Neural progenitor cell (in vitro differentiated cells): Measurements from ENCODE around the gene EPB41. TPM values are rescaled to one million over a fixed set of nuclear protein-coding genes. Genes with fewer than 3 reads are reported as not detected.
"Not testable (repeated sequence)": the region's sequence is repeated elsewhere in the genome, so short reads cannot be mapped to it uniquely, and the experiment has no call there.

ENCODE experiments used
- DNase-seq: peaks from one replicate; pipeline ENCODE4 v3.0.0-alpha.2; 2016; ENCODE audit warnings: low spot score
- H2AFZ ChIP-seq: fragments of 200-600 bp; sonication (generic); replicated peaks from 2 replicates; pipeline ENCODE4 v1.6.1; 2016; ENCODE audit warnings: antibody characterized with exemption
- H3F3A ChIP-seq: fragments of 200-600 bp; sonication (generic); 2 replicates; pipeline ENCODE4 v1.6.1; 2016; ENCODE audit warnings: antibody characterized with exemption, low read depth
- H3K27ac ChIP-seq: fragments of 200-600 bp; sonication (generic); 2 replicates; pipeline ENCODE4 v1.5.1; 2016; ENCODE audit warnings: mild to moderate bottlenecking
- H3K27me3 ChIP-seq: fragments of 200-600 bp; sonication (generic); 2 replicates; pipeline ENCODE4 v1.6.1; 2016; ENCODE audit warnings: mild to moderate bottlenecking, moderate library complexity
- H3K36me3 ChIP-seq: fragments of 200-600 bp; sonication (generic); 2 replicates; pipeline ENCODE4 v1.5.1; 2016
- H3K4me1 ChIP-seq: fragments of 200-600 bp; sonication (generic); 2 replicates; pipeline ENCODE4 v1.6.1; 2016; ENCODE audit warnings: mixed run types
- H3K4me2 ChIP-seq: fragments of 200-600 bp; sonication (generic); 2 replicates; pipeline ENCODE4 v1.6.1; 2016
- H3K4me3 ChIP-seq: fragments of 200-600 bp; sonication (generic); 2 replicates; pipeline ENCODE4 v1.5.1; 2016
- H3K79me2 ChIP-seq: fragments of 200-600 bp; sonication (generic); 2 replicates; pipeline ENCODE4 v1.6.1; 2016; ENCODE audit warnings: low read depth
- H3K9ac ChIP-seq: fragments of 200-600 bp; sonication (generic); 2 replicates; pipeline ENCODE4 v1.6.1; 2016
- H3K9me3 ChIP-seq: fragments of 200-600 bp; sonication (generic); 2 replicates; pipeline ENCODE4 v1.5.1; 2016; ENCODE audit warnings: low read depth
- H4K20me1 ChIP-seq: fragments of 200-600 bp; sonication (generic); 2 replicates; pipeline ENCODE4 v1.6.1; 2016; ENCODE audit warnings: low read depth
- H3K27ac Mint-ChIP-seq: 3 replicates; pipeline ENCODE4 v1.8.0; 2021; ENCODE audit warnings: mixed read lengths
- H3K27me3 Mint-ChIP-seq: 2 replicates; pipeline ENCODE4 v1.8.0; 2022; ENCODE audit warnings: low read depth, mild to moderate bottlenecking, inconsistent platforms, moderate library complexity, mixed read lengths; ENCODE audit not compliant: insufficient read depth
- H3K36me3 Mint-ChIP-seq: 3 replicates; pipeline ENCODE4 v1.8.0; 2021; ENCODE audit warnings: mixed read lengths
- H3K4me1 Mint-ChIP-seq: 3 replicates; pipeline ENCODE4 v1.8.0; 2021; ENCODE audit warnings: mixed read lengths
- H3K4me3 Mint-ChIP-seq: 3 replicates; pipeline ENCODE4 v1.8.0; 2021; ENCODE audit warnings: mild to moderate bottlenecking, moderate library complexity, mixed read lengths
- H3K9me3 Mint-ChIP-seq: 3 replicates; pipeline ENCODE4 v1.8.0; 2020; ENCODE audit warnings: mixed read lengths
- EZH2 ChIP-seq: fragments of 200-600 bp; sonication (generic); IDR thresholded peaks from 2 replicates; pipeline ENCODE4 v1.6.1; 2017; ENCODE audit warnings: antibody characterized with exemption, mild to moderate bottlenecking, moderate library complexity
- EZH2phosphoT487 ChIP-seq: fragments of 200-600 bp; sonication (generic); IDR thresholded peaks from 2 replicates; pipeline ENCODE4 v1.6.1; 2017; ENCODE audit warnings: antibody characterized with exemption
- total RNA-seq: library from RNA; depleted of rRNA; stranded (reverse); fragments of >200 nt; gene quantifications from 2 replicates; pipeline ENCODE4 v1.2.3, GENCODE V29; 2015; ENCODE audit warnings: low replicate concordance
- TF ChIP-seq, protein P1 (sequence below): fragments of 200-600 bp; sonication (generic); IDR thresholded peaks from 2 replicates; pipeline ENCODE4 v1.5.1; 2017; ENCODE audit warnings: antibody characterized with exemption, mild to moderate bottlenecking

EPB41 gene
- total RNA-seq, 1 donor from 2014 or later, result 211 TPM

GRCh38 chr1:28950449-28950848 lies 36.1 kb downstream of the EPB41 start:
- peaks cover 100% of the 10 kb centered on the region for H3K79me2 ChIP-seq
- H3F3A ChIP-seq, result peaks cover 3% of the 10 kb centered on the region
- no peak overlapping the region for H3K9ac ChIP-seq
- H3K36me3 ChIP-seq, result no peaks in the 10 kb centered on the region
- H2AFZ ChIP-seq, result no peak overlapping the region
- H3K4me1 Mint-ChIP-seq, result peaks cover 6% of the 10 kb centered on the region
- H3K27ac ChIP-seq, result no peak overlapping the region
- no peaks in the 10 kb centered on the region for H3K27me3 ChIP-seq
- no peaks in the 10 kb centered on the region for H3K9me3 ChIP-seq
- H3K27me3 Mint-ChIP-seq, result no peaks in the 10 kb centered on the region
- peaks cover 8% of the 10 kb centered on the region for H3K36me3 Mint-ChIP-seq
- no peak overlapping the region for H3K4me3 ChIP-seq
- peaks cover 35% of the 10 kb centered on the region for H4K20me1 ChIP-seq
- peaks cover 4% of the 10 kb centered on the region for H3K4me1 ChIP-seq
- DNase-seq, result no peak
- no peak overlapping the region for H3K4me2 ChIP-seq
- H3K4me3 Mint-ChIP-seq, result no peak overlapping the region
- H3K27ac Mint-ChIP-seq, result peak overlapping the region; percentile 69
- TF ChIP-seq, protein P1, sequence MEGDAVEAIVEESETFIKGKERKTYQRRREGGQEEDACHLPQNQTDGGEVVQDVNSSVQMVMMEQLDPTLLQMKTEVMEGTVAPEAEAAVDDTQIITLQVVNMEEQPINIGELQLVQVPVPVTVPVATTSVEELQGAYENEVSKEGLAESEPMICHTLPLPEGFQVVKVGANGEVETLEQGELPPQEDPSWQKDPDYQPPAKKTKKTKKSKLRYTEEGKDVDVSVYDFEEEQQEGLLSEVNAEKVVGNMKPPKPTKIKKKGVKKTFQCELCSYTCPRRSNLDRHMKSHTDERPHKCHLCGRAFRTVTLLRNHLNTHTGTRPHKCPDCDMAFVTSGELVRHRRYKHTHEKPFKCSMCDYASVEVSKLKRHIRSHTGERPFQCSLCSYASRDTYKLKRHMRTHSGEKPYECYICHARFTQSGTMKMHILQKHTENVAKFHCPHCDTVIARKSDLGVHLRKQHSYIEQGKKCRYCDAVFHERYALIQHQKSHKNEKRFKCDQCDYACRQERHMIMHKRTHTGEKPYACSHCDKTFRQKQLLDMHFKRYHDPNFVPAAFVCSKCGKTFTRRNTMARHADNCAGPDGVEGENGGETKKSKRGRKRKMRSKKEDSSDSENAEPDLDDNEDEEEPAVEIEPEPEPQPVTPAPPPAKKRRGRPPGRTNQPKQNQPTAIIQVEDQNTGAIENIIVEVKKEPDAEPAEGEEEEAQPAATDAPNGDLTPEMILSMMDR, result no peak
- TF ChIP-seq EZH2phosphoT487 (no peak), EZH2 (no peak)
- peaks cover 6% of the 10 kb centered on the region for H3K9me3 Mint-ChIP-seq

DNA sequence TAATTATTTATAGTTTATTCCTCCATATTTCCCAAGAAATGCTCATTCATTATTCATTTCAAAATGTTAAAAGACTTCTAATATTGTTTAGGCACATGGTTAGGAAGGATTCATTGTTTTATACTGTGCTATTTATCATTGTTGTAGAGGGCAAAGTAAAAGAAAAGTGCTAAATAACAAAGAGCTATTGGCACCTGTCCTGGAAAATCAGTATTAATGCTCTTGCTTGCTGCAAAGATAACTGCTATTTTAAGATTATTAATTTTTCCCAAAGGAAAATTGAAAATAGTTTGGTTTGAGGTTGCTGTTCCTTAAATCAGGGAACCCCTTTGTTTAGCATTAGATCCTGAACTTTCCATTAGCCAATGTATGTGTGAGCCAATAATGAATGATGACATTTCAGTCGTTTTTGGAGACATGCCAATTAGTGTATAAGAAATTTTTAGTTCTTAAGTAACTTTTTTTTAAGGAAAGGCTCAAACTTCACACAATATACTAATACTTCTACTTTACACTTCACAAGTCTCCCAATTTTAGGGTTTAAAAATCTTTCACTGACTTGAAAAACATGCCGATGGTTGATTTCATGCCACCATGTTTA lies 39.9 kb downstream of the EPB41 start:
- H3K79me2 ChIP-seq, result peaks cover 100% of the 10 kb centered on the region
- Mint-ChIP-seq H3K36me3 (no peaks in the 10 kb centered on the region), H3K4me3 (no peak overlapping the region), H3K27me3 (no peaks in the 10 kb centered on the region), H3K4me1 (peaks cover 13% of the 10 kb centered on the region), H3K9me3 (no peaks in the 10 kb centered on the region), H3K27ac (no peak overlapping the region)
- H3K9me3 ChIP-seq, result no peaks in the 10 kb centered on the region
- H3K36me3 ChIP-seq, result no peaks in the 10 kb centered on the region
- no peak overlapping the region for H3K27ac ChIP-seq
- no peak overlapping the region for H2AFZ ChIP-seq
- TF ChIP-seq EZH2phosphoT487 (no peak), EZH2 (no peak)
- TF ChIP-seq, protein P1, result no peak
- H4K20me1 ChIP-seq, result peaks cover 70% of the 10 kb centered on the region
- H3K4me3 ChIP-seq, result no peak overlapping the region
- H3K4me2 ChIP-seq, result no peak overlapping the region
- H3F3A ChIP-seq, result peaks cover 3% of the 10 kb centered on the region
- H3K27me3 ChIP-seq, result no peaks in the 10 kb centered on the region
- no peak overlapping the region for H3K9ac ChIP-seq
- H3K4me1 ChIP-seq, result peaks cover 15% of the 10 kb centered on the region
- DNase-seq, result no peak

GRCh38 chr1:28956038-28956464 lies 41.7 kb downstream of the EPB41 start:
- H3K27ac ChIP-seq, result no peak overlapping the region
- no peaks in the 10 kb centered on the region for H3K27me3 Mint-ChIP-seq
- H4K20me1 ChIP-seq, result peaks cover 66% of the 10 kb centered on the region
- H3F3A ChIP-seq, result no peaks in the 10 kb centered on the region
- H3K27ac Mint-ChIP-seq, result no peak overlapping the region
- H3K4me3 Mint-ChIP-seq, result no peak overlapping the region
- peak overlapping the region; percentile 3 for H3K4me3 ChIP-seq
- peaks cover 15% of the 10 kb centered on the region for H3K4me1 ChIP-seq
- peaks cover 7% of the 10 kb centered on the region for H3K4me1 Mint-ChIP-seq
- no peak overlapping the region for H2AFZ ChIP-seq
- H3K9ac ChIP-seq, result no peak overlapping the region
- peaks cover 99% of the 10 kb centered on the region for H3K79me2 ChIP-seq
- DNase-seq, result peak; percentile 36
- H3K27me3 ChIP-seq, result no peaks in the 10 kb centered on the region
- H3K36me3 Mint-ChIP-seq, result no peaks in the 10 kb centered on the region
- H3K9me3 ChIP-seq, result no peaks in the 10 kb centered on the region
- no peaks in the 10 kb centered on the region for H3K36me3 ChIP-seq
- peak overlapping the region; percentile 10 for H3K4me2 ChIP-seq
- TF ChIP-seq, protein P1, result no peak
- TF ChIP-seq EZH2, result no peak
- TF ChIP-seq EZH2phosphoT487, result no peak
- no peaks in the 10 kb centered on the region for H3K9me3 Mint-ChIP-seq

- H3K4me3 ChIP-seq, H3K9me3 ChIP-seq, H3K4me3 Mint-ChIP-seq, H3K9ac ChIP-seq, H3K9me3 Mint-ChIP-seq, DNase-seq, H3K36me3 Mint-ChIP-seq, H3K27me3 Mint-ChIP-seq, H3F3A ChIP-seq, H3K4me2 ChIP-seq, H3K36me3 ChIP-seq, H3K4me1 Mint-ChIP-seq, H3K27me3 ChIP-seq, H3K4me1 ChIP-seq, H3K27ac Mint-ChIP-seq, H2AFZ ChIP-seq: not testable (repeated sequence)
- Histone ChIP-seq H4K20me1 (peaks cover 66% of the 10 kb centered on the region), H3K27ac (peak overlapping the region; percentile 49), H3K79me2 (peaks cover 97% of the 10 kb centered on the region)
These were observed 47.9 kb downstream of the EPB41 start for GRCh38 chr1:28962114-28962831.
